ENCODE data around the gene RAMACL.

Gene RAMACL

DNA sequence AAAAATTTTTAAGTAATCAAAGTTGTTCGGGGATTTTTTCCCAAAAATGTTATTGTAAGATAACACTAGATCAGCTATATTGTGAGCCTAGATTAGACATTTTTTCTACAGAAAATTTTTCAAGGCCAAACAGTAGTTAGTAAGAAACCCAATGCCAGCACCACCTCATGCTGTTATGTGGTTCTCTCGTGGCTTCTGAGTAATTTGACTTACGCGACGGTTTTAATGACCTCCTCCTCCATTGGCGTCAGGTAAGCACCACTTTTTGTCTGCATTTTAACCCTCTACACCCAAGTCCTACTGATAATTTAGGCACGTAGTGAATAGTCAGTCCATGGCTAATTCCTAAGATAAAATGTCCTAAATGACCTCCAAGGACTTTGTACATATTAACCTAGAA is 30.9 kb upstream of the RAMACL start:
- DNase-seq, result no peak

DNA sequence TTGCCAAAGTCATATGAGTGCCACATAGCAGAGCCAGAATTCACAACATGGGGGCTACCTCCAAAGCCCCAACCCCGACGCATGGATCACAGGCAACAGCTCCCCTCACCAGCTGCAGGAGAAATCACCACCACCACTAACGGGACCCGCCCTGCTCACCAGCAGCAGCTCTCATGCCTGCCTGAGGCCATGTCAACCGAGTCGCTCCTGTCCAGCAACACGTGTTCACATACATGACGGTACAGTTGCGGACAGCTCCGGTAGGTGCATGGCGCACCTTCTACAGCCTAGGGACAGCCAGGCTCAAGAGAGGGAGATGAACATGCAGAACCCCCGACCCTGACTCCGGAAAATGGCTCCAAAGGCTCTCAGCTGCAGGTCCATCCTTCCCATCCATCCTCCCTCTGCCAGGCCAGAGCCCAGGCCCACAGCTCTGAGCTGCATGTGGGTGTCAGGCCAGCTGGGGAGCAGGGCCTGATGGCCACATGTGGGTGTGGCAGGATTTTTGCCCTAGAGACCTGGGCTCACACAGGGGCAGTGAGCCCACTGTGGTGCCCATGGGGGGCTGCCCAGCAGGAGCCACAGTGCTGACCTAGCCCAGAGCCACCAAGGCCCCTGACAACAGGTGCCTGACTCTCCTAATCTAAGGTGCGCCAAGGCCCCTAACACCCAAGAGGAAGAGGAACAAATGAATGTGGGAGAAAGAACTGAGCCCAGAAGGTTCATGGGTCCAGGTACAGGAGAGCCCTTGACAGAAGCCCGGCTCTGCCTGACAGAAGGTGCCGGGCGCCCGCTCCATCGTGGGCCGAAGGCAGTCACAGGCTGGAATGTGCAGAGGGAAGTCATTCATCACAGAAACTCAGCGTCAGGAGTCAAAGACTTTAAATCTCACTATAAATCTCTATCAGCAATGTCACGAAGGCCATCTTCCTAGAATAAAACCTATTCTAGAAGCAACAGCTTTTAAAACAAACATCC is 30.1 kb upstream of the RAMACL start:
- no peak for DNase-seq

DNA sequence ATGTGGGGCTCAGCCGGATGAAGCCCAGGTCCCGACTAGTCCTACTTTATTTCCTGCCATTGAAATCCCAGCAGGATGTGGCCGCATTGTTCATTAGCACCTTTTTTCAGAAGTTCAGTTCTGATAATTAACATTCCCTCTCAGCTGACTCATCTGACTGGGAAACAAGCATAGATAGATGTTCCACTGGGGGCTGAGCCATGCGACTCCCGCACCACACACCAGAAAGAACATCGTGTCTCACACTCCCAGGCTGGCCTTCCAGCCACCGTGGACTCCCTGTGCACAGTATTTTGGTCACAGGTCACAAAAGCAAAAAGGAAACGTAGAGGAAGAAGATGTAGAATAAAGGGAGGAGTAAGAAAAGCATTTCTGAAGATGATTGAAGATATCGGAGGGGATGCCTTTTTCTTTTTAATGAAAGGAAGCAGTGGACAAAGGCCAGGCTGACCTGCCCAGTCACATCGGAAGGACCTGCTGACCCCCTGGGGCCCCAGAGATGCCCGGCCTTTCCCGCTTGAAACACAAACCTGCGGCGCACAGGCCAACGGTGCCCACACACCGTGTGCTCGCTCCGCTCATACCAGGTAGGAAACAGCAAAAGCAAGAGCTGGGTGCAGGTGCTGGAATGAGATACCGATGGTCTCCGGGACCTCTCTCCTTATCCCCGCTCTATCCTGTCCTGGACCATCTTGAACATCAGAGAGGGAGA is 28.7 kb upstream of the RAMACL start:
- DNase-seq, result no peak

DNA sequence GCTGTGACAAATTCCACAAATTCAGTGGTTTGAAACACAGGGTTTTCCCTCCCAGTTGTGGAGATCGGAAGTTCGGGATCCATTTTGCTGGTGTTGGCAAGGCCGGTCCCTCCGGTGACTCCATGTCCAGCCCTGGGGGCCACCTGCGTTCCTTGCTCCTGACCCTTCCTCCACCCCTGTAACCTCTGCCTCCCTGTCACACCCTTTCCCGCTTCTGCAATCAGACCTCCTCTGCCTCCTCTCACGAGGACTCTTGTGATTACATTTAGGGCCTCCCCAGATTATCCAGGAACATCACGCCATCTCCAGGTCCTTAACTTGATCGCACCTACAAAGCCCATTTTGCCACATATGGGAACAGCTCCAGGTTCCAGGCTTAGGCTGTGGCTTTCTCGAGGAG is 28.1 kb upstream of the RAMACL start:
- no peak for DNase-seq

DNA sequence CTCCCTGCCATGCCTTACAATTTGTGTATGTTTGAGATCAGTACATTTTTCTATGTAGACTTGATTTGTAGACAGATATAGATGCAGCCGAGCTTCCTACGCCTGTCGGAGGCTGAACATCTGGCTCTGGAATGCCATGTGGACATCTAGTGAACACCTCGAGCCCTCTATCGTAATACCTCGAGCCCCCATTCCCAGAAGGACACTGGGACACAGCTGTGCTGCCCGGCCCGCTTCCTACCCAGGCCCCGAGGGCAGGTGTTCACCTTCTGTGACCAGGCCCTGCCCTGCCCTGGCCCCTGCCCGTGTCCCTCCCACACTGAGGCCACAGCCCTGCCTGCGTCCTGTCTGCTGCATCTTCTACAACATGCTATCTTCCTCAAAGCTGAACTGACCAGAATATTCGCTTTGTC is 27.7 kb upstream of the RAMACL start:
- DNase-seq, result no peak

DNA sequence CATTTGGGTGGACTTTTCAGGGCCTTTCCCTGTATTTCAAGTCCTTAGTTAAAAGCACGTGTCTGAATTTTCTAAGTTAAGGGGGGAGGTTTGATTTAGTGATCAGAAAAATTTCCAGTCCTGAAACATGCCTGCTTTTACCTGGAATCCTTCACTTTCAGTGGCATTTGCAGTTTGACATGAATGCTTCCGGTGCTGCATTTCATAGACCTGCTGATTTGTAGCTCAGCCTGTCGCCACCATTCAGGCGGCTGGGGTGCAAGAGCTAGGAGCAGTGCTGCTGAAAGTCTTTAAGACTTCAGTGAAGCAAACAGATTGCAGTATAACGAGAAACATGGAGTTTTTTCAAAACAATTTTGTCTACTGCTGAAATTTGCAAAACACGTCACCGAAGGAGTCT is 26.5 kb upstream of the RAMACL start:
- no peak for DNase-seq

DNA sequence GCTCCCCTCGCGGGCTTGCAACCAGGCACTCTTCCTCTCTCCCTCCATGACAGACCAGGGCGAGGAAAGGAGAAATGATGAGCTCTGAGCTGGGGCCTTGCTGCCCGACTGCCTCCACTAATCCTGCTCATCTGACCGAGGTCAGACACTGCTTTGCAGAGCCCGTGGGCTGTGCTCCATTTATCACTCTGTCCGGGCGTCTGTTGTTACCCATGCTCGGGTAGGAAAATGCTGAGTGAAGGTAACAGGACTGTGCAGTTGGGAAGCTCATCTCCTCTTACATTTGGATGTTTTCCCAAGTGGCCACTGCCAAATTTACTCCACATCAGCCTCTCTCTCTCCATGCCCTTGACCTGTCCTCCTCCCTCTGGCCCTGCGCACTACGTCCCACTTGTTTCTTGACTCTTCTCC is 26.0 kb upstream of the RAMACL start:
- no peak for DNase-seq

DNA sequence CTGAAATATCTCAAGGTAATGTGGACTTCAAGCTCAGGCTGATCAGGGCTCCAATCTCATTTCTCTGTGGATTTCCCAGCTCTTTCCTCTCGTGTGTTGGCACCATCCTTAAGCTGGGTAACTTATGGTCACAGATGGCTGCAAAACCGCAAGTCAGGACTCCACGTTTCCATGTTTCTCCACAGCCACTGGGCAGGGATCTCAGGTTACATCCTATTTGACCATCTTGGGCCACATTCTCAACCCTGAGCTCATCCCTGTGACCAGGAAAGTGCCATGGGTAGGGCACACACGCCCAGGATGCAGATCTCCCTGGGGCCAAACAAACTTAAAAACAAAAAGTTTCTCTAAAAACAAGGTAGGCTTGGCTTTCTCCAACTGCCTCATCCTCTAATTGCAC is 25.2 kb upstream of the RAMACL start:
- no peak for DNase-seq

DNA sequence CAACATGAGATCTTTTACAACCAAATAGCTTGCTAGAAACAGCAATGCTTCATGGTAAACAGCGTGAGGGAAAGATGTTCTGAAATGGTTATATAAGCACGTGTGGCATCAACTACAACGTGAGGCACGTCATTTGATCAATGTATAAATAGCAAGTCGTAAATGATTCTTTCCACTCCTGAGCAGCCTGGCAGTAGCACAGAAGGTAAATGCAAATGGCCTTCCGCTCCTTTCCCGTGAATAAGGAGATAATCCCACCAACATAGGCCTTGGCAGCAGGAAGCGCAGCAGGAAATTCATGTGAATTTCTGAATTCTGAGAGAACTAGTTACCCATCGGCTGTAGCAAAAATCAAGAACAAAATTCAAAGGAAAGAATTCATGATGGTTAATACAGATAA is 23.6 kb upstream of the RAMACL start:
- DNase-seq, result no peak

DNA sequence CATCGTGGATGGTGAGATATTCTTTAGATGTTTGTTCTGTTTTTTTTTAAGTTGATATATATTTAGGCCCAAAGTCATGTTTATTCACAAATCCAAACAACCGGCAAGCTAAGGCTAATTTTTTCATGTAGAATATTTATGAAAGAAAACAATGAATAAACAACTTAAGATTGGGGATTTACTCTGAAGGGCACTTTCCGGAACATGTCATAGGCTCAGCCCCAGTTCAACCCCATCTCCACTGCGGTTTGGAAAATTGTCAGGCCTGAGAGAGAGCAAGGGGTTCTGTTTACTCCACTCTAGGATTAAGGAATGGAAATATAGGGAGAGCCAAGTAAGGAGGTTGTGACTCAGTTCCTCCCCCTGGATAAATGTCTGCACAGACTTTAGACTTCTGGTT is 22.3 kb upstream of the RAMACL start:
- no peak for DNase-seq

DNA sequence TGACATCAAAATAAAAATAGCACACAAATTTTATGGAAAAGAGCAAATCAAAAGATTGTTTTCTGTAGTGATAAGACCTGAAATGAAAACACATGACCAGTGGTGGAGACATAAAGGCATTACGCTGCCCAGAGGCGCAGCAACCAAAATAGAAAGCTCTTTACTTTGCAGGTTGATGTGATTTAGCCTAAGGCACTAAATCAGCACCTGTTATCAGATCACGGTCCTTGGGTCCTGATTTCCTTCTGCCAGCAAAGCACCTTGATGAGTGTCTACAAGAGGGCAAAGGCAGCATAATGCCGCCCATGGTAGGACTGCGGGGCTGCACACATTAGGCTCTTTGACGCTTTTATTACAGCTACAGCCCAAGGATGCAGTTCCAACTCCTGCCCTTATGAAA is 19.3 kb upstream of the RAMACL start:
- no peak for DNase-seq

DNA sequence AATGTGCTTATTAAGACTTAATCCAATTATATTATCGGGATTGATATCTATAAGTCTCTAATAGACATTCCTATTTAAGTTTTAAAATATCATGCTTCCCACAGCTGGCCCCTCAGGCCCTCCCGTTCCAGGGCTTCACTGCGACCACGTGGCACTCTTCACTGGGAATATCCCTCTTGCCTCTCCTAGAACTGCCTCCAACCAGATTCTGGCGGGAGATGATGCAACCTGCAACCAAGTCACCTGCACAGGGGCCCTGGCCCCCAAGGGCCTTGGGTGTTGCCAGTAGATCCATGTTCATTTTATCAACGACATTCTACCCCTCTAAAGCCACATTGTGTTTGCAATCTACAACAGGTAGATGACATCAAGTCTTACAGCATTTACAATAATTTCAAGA is 18.4 kb upstream of the RAMACL start:
- no peak for DNase-seq

DNA sequence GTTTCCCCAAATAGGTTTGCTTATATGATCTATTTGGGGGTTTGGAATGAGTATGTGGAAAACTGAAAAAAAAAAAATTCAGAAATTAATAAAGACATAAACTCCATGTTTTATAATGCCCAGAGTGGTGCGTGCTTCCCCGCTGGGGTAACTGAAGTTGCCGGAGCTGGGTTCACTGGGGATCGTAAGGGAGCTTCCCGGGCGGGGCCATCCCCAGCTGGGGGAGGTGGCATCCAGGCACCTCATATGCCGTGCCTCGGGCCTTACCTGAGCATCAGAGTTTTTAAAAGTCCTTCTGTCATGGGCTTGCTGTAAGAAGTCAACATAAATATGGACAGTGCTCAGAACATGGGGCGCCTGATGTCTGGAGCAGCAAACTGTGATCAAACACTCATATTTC is 17.9 kb upstream of the RAMACL start:
- DNase-seq, result no peak

DNA sequence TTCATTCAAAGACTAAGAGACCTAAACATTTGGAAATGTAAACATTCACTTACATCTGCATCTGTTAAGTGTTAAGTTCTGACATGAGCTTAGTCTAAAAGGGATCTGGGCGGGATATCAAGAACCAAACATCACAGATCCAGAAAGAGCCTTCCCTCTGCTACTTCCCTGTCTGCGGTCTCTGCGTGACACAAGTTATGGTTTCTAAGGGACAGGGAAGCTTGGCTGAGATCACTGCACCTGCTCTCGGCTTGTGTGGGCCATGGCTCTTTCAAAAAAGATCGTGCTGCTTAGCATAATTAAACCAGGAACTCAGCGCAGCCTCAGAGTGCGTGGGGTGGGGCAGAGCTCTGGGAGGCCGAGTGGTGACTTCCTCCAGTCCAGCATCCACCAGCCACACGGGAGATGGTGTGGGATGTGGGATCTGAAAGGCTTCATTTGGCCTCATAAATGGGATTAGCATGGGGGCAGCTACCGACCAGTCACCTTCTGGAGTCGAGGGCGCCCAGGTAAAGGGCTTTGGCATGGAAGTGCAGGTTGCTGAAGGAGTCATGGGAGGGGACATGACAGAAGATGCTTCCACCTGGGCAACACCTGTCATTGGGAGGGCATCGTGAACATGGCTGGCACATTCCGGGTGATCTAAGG is 16.7 kb upstream of the RAMACL start:
- DNase-seq, result no peak

DNA sequence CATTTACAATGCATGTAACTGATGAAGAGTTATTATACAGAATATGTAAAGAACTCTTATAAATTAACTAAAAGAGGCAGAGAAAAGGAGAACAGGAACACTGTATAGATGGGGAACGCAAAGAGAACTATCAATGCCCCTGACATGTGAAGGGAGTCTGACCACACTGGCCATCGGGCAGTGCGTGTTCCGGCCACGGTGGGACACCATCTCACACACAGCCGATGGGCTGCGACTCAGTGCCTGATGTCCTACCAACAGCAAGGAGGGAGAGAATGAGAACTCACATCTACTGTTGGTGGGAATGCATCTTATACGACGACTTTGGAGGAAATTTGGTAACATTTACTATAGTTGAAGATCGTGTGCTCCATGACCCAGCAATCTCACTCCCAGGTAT is 15.5 kb upstream of the RAMACL start:
- DNase-seq, result no peak

DNA sequence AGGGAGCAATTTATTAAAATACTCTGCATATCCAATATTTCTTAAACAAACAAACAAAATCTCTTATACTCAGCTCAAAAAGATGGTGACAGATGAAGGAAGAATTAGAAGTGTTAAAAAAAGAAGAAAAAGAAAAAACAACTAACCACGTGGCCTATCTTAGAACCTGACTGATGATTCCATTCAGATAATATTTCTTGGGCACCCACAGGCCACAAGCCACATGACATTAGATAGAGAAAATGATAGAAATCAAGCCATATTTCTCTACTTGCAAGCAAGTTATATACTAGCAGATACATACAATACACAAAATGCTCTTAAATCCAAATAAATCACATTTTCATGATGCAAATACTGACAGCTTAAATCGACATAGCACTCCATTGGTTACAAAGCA is 14.5 kb upstream of the RAMACL start:
- DNase-seq, result no peak

DNA sequence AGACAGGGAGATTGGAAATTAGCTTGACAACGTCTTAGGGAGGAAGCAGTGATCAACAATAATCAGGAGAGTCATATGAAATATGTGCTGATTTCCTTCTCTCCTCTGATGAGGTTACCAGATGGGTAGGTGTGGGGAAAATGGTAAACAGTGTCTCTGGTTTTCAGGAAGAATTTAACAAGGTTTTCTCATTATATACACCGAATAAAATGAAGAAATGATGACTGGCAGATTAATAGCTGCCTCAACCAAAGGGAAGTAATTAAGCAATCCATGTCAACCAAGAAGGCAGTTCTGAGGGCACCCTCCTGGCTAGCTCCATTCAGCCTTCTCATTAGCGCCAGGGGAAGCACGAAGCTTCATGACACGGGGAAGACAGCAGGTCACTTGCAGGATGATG is 12.7 kb upstream of the RAMACL start:
- DNase-seq, result no peak

DNA sequence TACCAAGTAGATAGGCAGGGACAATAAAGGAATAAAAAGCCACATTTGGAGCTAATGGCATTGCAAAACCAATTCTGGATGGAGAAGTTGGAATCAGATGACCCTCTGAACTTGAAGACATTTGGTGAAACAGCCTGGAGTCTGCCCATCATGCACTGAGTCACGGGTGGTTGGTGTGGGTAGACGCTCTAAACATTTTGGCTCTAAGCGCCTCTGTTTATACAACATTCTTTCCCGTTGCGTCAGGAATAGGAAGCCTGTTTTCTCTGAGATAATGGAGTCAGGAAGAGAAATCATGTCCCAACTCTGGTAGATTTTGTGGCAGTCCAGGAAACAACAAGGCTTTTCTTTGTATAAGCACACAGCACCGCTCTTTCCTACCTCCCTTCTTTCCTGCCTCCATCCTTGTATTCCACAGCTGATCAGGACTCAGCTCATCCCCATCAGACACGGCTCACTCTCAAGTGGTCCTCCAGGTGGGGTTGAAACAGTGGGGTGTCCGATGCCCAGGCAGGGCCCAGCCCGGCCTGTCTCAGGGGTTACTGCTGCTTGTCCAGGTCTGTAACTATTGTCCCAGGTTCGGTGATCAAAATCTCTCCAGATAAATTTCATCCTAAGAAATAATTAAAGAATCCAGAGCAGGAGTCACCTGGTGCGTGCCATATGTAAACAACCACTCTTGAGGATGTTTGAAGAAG is 12.1 kb upstream of the RAMACL start:
- no peak for DNase-seq

DNA sequence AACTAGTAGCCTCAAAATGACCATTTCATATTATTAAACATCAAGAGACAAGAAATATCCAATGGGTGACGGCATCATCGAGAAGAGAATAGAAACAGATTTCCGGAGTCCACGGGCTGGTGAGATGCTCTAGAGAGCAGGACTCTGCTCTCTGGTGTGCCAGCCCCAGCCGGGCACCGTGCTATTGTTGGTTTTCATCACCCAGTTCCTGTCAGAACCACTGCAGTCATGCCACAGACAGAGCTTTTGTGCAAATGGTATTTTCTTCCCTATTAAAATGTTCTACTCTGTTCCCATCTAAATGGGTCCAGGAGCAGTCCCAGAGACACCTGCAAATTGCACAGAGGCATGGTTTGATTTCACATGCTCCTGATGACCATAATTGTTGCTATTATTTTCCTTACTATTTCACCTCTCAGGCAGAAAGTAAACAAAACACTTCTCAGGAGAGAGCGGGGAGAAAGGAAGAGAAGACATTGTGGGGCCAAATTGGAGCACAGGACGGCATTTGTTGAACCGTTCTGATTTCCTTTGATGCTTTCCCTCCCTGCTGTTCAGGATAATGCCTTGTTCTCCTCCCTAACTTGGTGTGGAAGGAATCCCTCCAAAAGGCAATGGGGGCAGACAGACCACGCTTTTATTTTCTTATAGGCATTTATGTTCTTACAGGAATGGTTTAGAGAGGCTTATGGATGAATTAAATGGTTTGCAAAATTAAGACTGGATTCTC is 11.4 kb upstream of the RAMACL start:
- no peak for DNase-seq

DNA sequence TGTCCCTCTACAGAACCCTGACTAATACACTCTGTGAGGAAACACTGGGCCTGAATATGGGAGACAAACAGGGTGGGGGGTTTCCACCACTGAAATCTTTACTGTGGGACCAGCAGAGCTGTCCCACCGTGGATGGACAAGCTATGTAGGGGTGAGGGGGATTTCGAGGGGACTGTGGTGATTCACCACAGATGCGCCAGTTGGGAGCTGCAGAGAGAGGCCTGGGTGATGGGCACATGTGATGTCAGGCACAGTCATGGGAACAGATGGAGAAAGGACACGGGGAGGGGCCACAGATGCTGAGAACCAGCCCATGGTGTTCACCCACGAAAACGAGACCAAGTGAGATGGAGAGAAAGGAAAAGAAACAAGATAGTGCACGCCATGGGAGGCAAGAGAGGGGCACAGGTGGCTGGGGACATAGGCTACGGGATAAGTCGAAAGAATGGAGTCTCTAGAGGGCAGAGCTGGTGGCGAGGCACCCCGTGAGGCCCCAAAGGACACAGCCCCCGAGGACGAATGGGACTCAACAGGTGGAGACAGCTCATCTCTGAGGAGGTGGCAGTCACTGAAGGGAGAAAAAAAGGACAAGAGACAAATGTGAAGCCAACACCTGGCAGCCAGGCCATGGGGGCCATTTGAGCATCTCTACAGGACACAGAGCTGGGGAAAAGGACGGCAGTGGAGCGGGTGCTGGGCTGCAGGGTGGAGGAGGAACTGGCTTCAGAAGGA is 10.5 kb upstream of the RAMACL start:
- no peak for DNase-seq

DNA sequence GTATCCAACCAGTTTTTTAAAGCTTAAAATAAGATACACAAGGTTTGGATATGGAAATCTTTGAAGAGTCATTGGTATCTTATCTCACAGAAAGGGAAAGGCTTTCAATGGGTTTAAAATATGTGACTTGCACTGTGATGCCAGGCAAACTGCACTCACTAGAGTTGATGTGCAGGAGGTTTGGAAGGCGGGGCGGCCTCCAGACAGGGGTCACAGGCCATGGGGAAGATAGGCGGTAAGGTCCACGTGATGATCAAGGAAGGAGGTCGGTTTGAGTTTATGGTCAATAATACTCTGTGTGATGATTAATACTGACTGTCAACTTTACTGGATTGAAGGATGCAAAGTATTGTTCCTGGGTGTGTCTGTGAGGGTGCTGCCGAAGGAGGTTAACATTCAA is 9.5 kb upstream of the RAMACL start:
- no peak for DNase-seq
